ENCODE data around the gene SSU72. TPM values are rescaled to one million over a fixed set of nuclear protein-coding genes. Genes with fewer than 3 reads are reported as not detected.
A peak's percentile ranks its signal among the peaks of the same experiment; 100 is the strongest.

SSU72 gene
- polyA plus RNA-seq, 1 of the 3 experiments (the other 2 are of a cell fraction), result 104 TPM

DNA sequence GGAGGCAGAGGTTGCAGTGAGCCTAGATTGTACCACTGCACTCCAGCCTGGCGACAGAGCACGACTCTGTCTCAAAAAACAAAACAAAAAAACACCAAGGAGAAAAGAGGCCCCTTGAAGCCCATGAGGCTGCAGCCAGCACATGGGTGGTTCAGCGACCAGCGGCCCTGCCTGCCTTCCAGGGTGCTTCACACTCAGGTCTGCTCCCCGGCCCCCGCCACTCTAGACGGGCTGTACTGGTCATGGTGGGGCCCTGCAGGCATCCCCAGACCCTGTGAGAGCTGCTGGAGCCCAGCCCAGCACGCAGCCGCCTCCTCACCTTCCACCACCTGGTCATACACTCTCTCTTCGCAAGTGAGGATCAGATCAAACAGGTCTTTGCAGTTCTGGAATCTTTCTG lies 30.1 kb downstream of the SSU72 start:
- DNase-seq, result no peak
- H3K9ac ChIP-seq, result no peak overlapping the region
- ChIA-PET POLR2A (interaction anchor here (1.2 kb wide), 1 partner anchor 11 kb away, joined by 3 read pairs; no protein-coding TSS in a partner anchor), CTCF (no interaction called here)
- H3K79me2 ChIP-seq (ENCODE audit: insufficient read depth), result peaks cover 27% of the 10 kb centered on the region; the same call in 1 of the 2 replicates
- peaks cover 0 to 35% of the 10 kb centered on the region in 2 experiments for H3K36me3 ChIP-seq (replicated peaks in 1 of 2; ENCODE audit: control insufficient read depth in 1 of 2, insufficient read depth in 2 of 2, low read length in 1 of 2)
- no peak overlapping the region for H2AFZ ChIP-seq (ENCODE audit: low read depth)
- H3K27ac ChIP-seq (ENCODE audit: low read depth in 2 of 2, low read length in 1 of 2), result no peak overlapping the region
- no peak overlapping the region for H3K4me3 ChIP-seq (ENCODE audit: low read depth in 2 of 2, low read length in 1 of 2)
- no peaks in the 10 kb centered on the region for H3K27me3 ChIP-seq (ENCODE audit: insufficient read depth)
- peaks cover 0 to 14% of the 10 kb centered on the region in 2 experiments; a peak in 1 of 4 replicates for H3K4me1 ChIP-seq (ENCODE audit: control insufficient read depth in 1 of 2, insufficient read depth in 2 of 2, low read depth in 1 of 2, low read length in 1 of 2)
- no peak overlapping the region for H3K4me2 ChIP-seq
- no peak for TF ChIP-seq EZH2phosphoT487 (IDR thresholded peaks at IDR 0.05; ENCODE audit: borderline replicate concordance, low read depth)
- TF ChIP-seq RXRA (IDR thresholded peaks at IDR 0.05; ENCODE audit: borderline replicate concordance, low read depth), result no peak
- no peak for TF ChIP-seq CHD2 (IDR thresholded peaks at IDR 0.05; ENCODE audit: low read length, partially characterized antibody)
- no peak for TF ChIP-seq NRF1 (IDR thresholded peaks at IDR 0.05; ENCODE audit: low read depth, low read length)
- TF ChIP-seq MXI1 (IDR thresholded peaks at IDR 0.05; ENCODE audit: low read depth, low read length), result no peak
- no peak for TF ChIP-seq RAD21 (IDR thresholded peaks at IDR 0.05; ENCODE audit: low read length)
- TF ChIP-seq, protein P1, sequence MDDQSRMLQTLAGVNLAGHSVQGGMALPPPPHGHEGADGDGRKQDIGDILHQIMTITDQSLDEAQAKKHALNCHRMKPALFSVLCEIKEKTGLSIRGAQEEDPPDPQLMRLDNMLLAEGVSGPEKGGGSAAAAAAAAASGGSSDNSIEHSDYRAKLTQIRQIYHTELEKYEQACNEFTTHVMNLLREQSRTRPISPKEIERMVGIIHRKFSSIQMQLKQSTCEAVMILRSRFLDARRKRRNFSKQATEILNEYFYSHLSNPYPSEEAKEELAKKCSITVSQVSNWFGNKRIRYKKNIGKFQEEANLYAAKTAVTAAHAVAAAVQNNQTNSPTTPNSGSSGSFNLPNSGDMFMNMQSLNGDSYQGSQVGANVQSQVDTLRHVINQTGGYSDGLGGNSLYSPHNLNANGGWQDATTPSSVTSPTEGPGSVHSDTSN (IDR thresholded peaks at IDR 0.05), result no peak
- TF ChIP-seq TAF1 (IDR thresholded peaks at IDR 0.05; ENCODE audit: borderline replicate concordance, low read depth, low read length), result no peak
- no peak for TF ChIP-seq TCF12 (IDR thresholded peaks at IDR 0.05)
- TF ChIP-seq TEAD4 (IDR thresholded peaks at IDR 0.05; ENCODE audit: borderline replicate concordance, insufficient read depth), result no peak
- TF ChIP-seq, protein P2, sequence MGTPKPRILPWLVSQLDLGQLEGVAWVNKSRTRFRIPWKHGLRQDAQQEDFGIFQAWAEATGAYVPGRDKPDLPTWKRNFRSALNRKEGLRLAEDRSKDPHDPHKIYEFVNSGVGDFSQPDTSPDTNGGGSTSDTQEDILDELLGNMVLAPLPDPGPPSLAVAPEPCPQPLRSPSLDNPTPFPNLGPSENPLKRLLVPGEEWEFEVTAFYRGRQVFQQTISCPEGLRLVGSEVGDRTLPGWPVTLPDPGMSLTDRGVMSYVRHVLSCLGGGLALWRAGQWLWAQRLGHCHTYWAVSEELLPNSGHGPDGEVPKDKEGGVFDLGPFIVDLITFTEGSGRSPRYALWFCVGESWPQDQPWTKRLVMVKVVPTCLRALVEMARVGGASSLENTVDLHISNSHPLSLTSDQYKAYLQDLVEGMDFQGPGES (IDR thresholded peaks at IDR 0.05; ENCODE audit: low read depth, low read length), result no peak
- TF ChIP-seq, protein P3, sequence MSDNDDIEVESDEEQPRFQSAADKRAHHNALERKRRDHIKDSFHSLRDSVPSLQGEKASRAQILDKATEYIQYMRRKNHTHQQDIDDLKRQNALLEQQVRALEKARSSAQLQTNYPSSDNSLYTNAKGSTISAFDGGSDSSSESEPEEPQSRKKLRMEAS (IDR thresholded peaks at IDR 0.05; ENCODE audit: low read depth), result no peak
- TF ChIP-seq, protein P4, sequence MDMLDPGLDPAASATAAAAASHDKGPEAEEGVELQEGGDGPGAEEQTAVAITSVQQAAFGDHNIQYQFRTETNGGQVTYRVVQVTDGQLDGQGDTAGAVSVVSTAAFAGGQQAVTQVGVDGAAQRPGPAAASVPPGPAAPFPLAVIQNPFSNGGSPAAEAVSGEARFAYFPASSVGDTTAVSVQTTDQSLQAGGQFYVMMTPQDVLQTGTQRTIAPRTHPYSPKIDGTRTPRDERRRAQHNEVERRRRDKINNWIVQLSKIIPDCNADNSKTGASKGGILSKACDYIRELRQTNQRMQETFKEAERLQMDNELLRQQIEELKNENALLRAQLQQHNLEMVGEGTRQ (IDR thresholded peaks at IDR 0.05; ENCODE audit: borderline replicate concordance, low read depth, low read length), result no peak
- TF ChIP-seq EP300 (IDR thresholded peaks at IDR 0.05; ENCODE audit: borderline replicate concordance in 1 of 2, low read depth in 1 of 2, low read length in 1 of 2), result no peak
- no peaks in the 10 kb centered on the region for H3K9me3 ChIP-seq
- H3K9me2 ChIP-seq, result no peaks in the 10 kb centered on the region
- H3F3A ChIP-seq (replicated peaks; ENCODE audit: insufficient read depth), result peaks cover 5% of the 10 kb centered on the region
- WGBS (ENCODE audit: low lambda C conversion rate), result 100% methylated on average over 7 of the region's 10 CpGs
- no peaks in the 10 kb centered on the region for H4K20me1 ChIP-seq (ENCODE audit: insufficient read depth)

DNA sequence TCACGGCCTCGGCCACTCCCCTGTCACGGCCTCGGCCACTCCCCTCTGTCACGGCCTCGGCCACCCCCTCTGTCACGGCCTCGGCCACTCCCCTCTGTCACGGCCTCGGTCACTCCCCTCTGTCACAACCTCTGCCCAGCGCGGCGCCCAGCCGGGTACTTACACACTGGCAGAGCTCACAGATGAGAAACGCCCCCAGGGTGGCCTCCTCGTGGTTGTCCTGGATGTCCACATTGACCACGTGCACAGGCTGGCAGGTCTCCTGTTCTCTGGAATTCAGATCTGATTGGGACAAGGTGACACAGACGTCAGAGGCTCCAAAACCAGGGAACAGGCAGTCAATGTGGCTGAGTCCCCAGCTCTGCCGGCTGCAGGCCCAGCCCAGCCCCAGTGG lies 31.0 kb downstream of the SSU72 start:
- CTCF ChIA-PET, result no interaction called here
- no peak overlapping the region for H3K27ac ChIP-seq (ENCODE audit: low read depth in 2 of 2, low read length in 1 of 2)
- H2AFZ ChIP-seq (ENCODE audit: low read depth), result no peak overlapping the region
- DNase-seq, result peak; percentile 58
- H3K79me2 ChIP-seq (ENCODE audit: insufficient read depth), result peaks cover 18% of the 10 kb centered on the region; the same call in 1 of the 2 replicates
- TF ChIP-seq ELF1 (IDR thresholded peaks at IDR 0.05) (no peak), MXI1 (IDR thresholded peaks at IDR 0.05; ENCODE audit: low read depth, low read length) (peak; percentile 79)
- TF ChIP-seq, protein P4 (IDR thresholded peaks at IDR 0.05; ENCODE audit: borderline replicate concordance, low read depth, low read length), result no peak
- H3F3A ChIP-seq (replicated peaks; ENCODE audit: insufficient read depth), result peaks cover 5% of the 10 kb centered on the region
- no peaks in the 10 kb centered on the region for H3K9me2 ChIP-seq
- H3K4me1 ChIP-seq (ENCODE audit: control insufficient read depth in 1 of 2, insufficient read depth in 2 of 2, low read depth in 1 of 2, low read length in 1 of 2), result peaks cover 0 to 22% of the 10 kb centered on the region in 2 experiments; a peak in 1 of 4 replicates
- no peaks in the 10 kb centered on the region for H3K9me3 ChIP-seq
- no peak overlapping the region for H3K4me3 ChIP-seq (ENCODE audit: low read depth in 2 of 2, low read length in 1 of 2)
- WGBS (ENCODE audit: low lambda C conversion rate), result 81% methylated on average over 17 of the region's 19 CpGs
- H4K20me1 ChIP-seq (ENCODE audit: insufficient read depth), result no peaks in the 10 kb centered on the region
- H3K36me3 ChIP-seq (replicated peaks in 1 of 2; ENCODE audit: control insufficient read depth in 1 of 2, insufficient read depth in 2 of 2, low read length in 1 of 2), result peaks cover 0 to 37% of the 10 kb centered on the region in 2 experiments
- H3K4me2 ChIP-seq, result no peak overlapping the region
- POLR2A ChIA-PET, result interaction anchor here (1.2 kb wide), 1 partner anchor 12 kb away, joined by 3 read pairs; no protein-coding TSS in a partner anchor
- no peak overlapping the region for H3K9ac ChIP-seq
- no peaks in the 10 kb centered on the region for H3K27me3 ChIP-seq (ENCODE audit: insufficient read depth)

Data from SK-N-SH (cell line).